ENCODE results near the gene DIDO1. TPM values are rescaled to one million over a fixed set of nuclear protein-coding genes. Genes with fewer than 3 reads are reported as not detected.

DIDO1 gene
- total and polyA plus RNA-seq, 2 of the 13 experiments (the other 11 are each of a cell fraction or from before 2014, with no cell fraction given), result 75.0 to 75.1 TPM

GRCh38 chr20:62967149-62967501 lies 40.8 kb upstream of the DIDO1 start:
- DNase-seq (ENCODE audit: low spot score) (no peak), ATAC-seq (no peak), FAIRE-seq (no peak)
- H3K4me3 ChIP-seq (replicated peaks in 1 of 3; ENCODE audit: insufficient read depth in 1 of 3, low read depth in 2 of 3, low read length in 3 of 3), result no peak overlapping the region
- H3K79me2 ChIP-seq (ENCODE audit: insufficient read depth, low read length), result no peaks in the 10 kb centered on the region
- in situ Hi-C loops (cut with HindIII; ENCODE audit: extremely low pct_ligation_motif_present, low pct_unique_long_range_greater_than_20kb), result no loop called here
- BruUV-seq (replicated peaks), result no TSS peak
- 96% methylated on average over 4 of the region's 6 CpGs for WGBS (ENCODE audit: low lambda C conversion rate)
- peaks cover 7 to 15% of the 10 kb centered on the region in 2 experiments; a peak in 3 of 5 replicates for H3K27me3 ChIP-seq (ENCODE audit: control insufficient read depth in 1 of 2, insufficient read depth in 2 of 2, low read length in 2 of 2)
- ChIA-PET CTCF (ENCODE audit: low intra/inter-chr PET ratio, low total read pairs) (no interaction called here), POLR2A (interaction anchor here (0.8 kb wide), 1 partner anchor 12 kb away, joined by 3 read pairs; no protein-coding TSS in a partner anchor)
- H3K9me3 ChIP-seq (ENCODE audit: low read length), result no peaks in the 10 kb centered on the region
- peaks cover 45 to 46% of the 10 kb centered on the region in 2 experiments for H3K36me3 ChIP-seq (replicated peaks in 1 of 2; ENCODE audit: control insufficient read depth in 1 of 2, insufficient read depth in 2 of 2, low read length in 2 of 2)
- H3K27ac ChIP-seq (ENCODE audit: extremely low read length, insufficient read depth, low read length), result no peak overlapping the region
- H3K4me1 ChIP-seq (ENCODE audit: insufficient read depth, low read length), result peaks cover 34% of the 10 kb centered on the region
- no peak overlapping the region for H3K9ac ChIP-seq (ENCODE audit: insufficient read depth, low read depth, low read length)
- no peak overlapping the region for H3K4me2 ChIP-seq (ENCODE audit: low read depth, low read length)
- H2AFZ ChIP-seq (ENCODE audit: low read length), result no peak overlapping the region
- H4K20me1 ChIP-seq (ENCODE audit: insufficient read depth, low read length), result peaks cover 54% of the 10 kb centered on the region; the same call in 1 of the 2 replicates
- intact Hi-C loops (cut with micrococcal nuclease; ENCODE audit: unreplicated experiment), result no loop called here
- TF ChIP-seq SETDB1 (CRISPR knock-in tag; IDR thresholded peaks at IDR 0.05; ENCODE audit: borderline replicate concordance) (no peak), FOXA3 (CRISPR knock-in tag; IDR thresholded peaks at IDR 0.05) (no peak), ZFP41 (CRISPR knock-in tag; IDR thresholded peaks at IDR 0.05; ENCODE audit: borderline replicate concordance) (no peak), ZFX (CRISPR knock-in tag; IDR thresholded peaks at IDR 0.05; ENCODE audit: low read depth) (0 out of 2 replicates have a peak, but pooled peaks have one; percentile 27), ZNF318 (CRISPR knock-in tag; IDR thresholded peaks at IDR 0.05) (peak; percentile 37; the same call in 1 of the 2 replicates), NR2F6 (IDR thresholded peaks at IDR 0.05) (no peak), NR2F6 (CRISPR knock-in tag; IDR thresholded peaks at IDR 0.05) (no peak), ZNF615 (CRISPR knock-in tag; IDR thresholded peaks at IDR 0.05; ENCODE audit: borderline replicate concordance) (0 out of 2 replicates have a peak, but pooled peaks have one; percentile 60), CEBPG (CRISPR knock-in tag; IDR thresholded peaks at IDR 0.05) (no peak), HOXD1 (CRISPR knock-in tag; IDR thresholded peaks at IDR 0.05) (0 out of 2 replicates have a peak, but pooled peaks have one; percentile 28), JUNB (CRISPR knock-in tag; IDR thresholded peaks at IDR 0.05; ENCODE audit: borderline replicate concordance) (no peak), PAF1 (CRISPR knock-in tag; IDR thresholded peaks at IDR 0.05) (no peak; the same call in 1 of the 2 replicates), JUND (CRISPR knock-in tag; IDR thresholded peaks at IDR 0.05) (no peak), XBP1 (CRISPR knock-in tag; IDR thresholded peaks at IDR 0.05) (no peak)
- TF ChIP-seq, protein P1, sequence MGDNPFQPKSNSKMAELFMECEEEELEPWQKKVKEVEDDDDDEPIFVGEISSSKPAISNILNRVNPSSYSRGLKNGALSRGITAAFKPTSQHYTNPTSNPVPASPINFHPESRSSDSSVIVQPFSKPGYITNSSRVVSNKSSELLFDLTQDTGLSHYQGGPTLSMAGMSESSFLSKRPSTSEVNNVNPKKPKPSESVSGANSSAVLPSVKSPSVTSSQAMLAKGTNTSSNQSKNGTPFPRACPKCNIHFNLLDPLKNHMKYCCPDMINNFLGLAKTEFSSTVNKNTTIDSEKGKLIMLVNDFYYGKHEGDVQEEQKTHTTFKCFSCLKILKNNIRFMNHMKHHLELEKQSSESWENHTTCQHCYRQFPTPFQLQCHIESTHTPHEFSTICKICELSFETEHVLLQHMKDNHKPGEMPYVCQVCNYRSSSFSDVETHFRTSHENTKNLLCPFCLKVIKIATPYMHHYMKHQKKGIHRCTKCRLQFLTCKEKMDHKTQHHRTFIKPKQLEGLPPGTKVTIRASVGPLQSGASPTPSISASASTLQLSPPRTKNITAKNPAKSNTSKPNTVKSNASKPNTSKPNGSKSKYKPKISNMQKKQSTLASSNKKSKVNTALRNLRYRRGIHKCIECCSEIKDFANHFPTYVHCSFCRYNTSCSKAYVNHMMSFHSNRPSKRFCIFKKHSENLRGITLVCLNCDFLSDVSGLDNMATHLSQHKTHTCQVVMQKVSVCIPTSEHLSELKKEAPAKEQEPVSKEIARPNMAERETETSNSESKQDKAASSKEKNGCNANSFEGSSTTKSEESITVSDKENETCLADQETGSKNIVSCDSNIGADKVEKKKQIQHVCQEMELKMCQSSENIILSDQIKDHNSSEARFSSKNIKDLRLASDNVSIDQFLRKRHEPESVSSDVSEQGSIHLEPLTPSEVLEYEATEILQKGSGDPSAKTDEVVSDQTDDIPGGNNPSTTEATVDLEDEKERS (CRISPR knock-in tag; IDR thresholded peaks at IDR 0.05), result no peak

Measured in HepG2 (cell line).